ENCODE measurements around the gene TSPAN1. TPM values are rescaled to one million over a fixed set of nuclear protein-coding genes. Genes with fewer than 3 reads are reported as not detected.

The TSPAN1 gene
- polyA plus RNA-seq, 1 of the 3 experiments (the other 2 are of a cell fraction) = 12.2 TPM

- TF ChIP-seq ZBTB33 (IDR thresholded peaks at IDR 0.05; ENCODE audit: borderline replicate concordance, low read depth) (no peak), MAX (IDR thresholded peaks at IDR 0.05; ENCODE audit: low read depth) (no peak), GABPA (IDR thresholded peaks at IDR 0.05; ENCODE audit: low read depth) (no peak)
Measured at GRCh38 chr1:46160212-46160611, 14.7 kb upstream of the TSPAN1 start (continued).

GRCh38 chr1:46166521-46167462 lies 8.1 kb upstream of the TSPAN1 start:
- Histone ChIP-seq H3K27ac (ENCODE audit: low read depth in 2 of 2, low read length in 1 of 2) (no peak overlapping the region), H3K4me1 (ENCODE audit: control insufficient read depth in 1 of 2, insufficient read depth in 2 of 2, low read depth in 1 of 2, low read length in 1 of 2) (no peaks in the 10 kb centered on the region)
- CTCF ChIA-PET = interaction anchor here (0.5 to 1.0 kb wide), 2 partner anchors 125 to 128 kb away, joined by 3 to 4 read pairs; no protein-coding TSS in a partner anchor

More at GRCh38 chr1:46166521-46167462, 8.1 kb upstream of the TSPAN1 start:
- Histone ChIP-seq H4K20me1 (ENCODE audit: insufficient read depth) (no peaks in the 10 kb centered on the region), H3K9ac (no peak overlapping the region), H3K36me3 (replicated peaks in 1 of 2; ENCODE audit: control insufficient read depth in 1 of 2, insufficient read depth in 2 of 2, low read length in 1 of 2) (no peaks in the 10 kb centered on the region), H3K27me3 (ENCODE audit: insufficient read depth) (no peaks in the 10 kb centered on the region), H3F3A (replicated peaks; ENCODE audit: insufficient read depth) (no peaks in the 10 kb centered on the region), H2AFZ (ENCODE audit: low read depth) (no peak overlapping the region), H3K4me3 (ENCODE audit: low read depth in 2 of 2, low read length in 1 of 2) (no peak overlapping the region), H3K4me2 (no peak overlapping the region), H3K79me2 (ENCODE audit: insufficient read depth) (no peaks in the 10 kb centered on the region), H3K9me3 (no peaks in the 10 kb centered on the region), H3K9me2 (no peaks in the 10 kb centered on the region)
- 91% methylated on average over 47 of the region's 47 CpGs for WGBS (ENCODE audit: low lambda C conversion rate)
- POLR2A ChIA-PET = no interaction called here
- TF ChIP-seq FOSL2 (IDR thresholded peaks at IDR 0.05; ENCODE audit: borderline replicate concordance, low read depth) (no peak), USF1 (IDR thresholded peaks at IDR 0.05; ENCODE audit: borderline replicate concordance, low read depth) (no peak), GABPA (IDR thresholded peaks at IDR 0.05; ENCODE audit: low read depth) (no peak), TEAD4 (IDR thresholded peaks at IDR 0.05; ENCODE audit: borderline replicate concordance, insufficient read depth) (no peak), CHD2 (IDR thresholded peaks at IDR 0.05; ENCODE audit: low read length, partially characterized antibody) (no peak), MXI1 (IDR thresholded peaks at IDR 0.05; ENCODE audit: low read depth, low read length) (no peak), ZBTB33 (IDR thresholded peaks at IDR 0.05; ENCODE audit: borderline replicate concordance, low read depth) (no peak), TAF1 (IDR thresholded peaks at IDR 0.05; ENCODE audit: borderline replicate concordance, low read depth, low read length) (no peak)
- DNase-seq = peak; percentile 14
